HepG2 (cell line): ENCODE results near the gene METTL22. TPM values are rescaled to one million over a fixed set of nuclear protein-coding genes. Genes with fewer than 3 reads are reported as not detected.

ENCODE experiments used
- ATAC-seq: fragments of 200-7000 bp; cut with Tn5 transposase; 3 replicates; pipeline ENCODE4 v1.9.1; 2020; ENCODE audit warnings: mild to moderate bottlenecking, moderate library complexity
- BruUV-seq: library from RNA; stranded (reverse); fragments of 400-500 nt; replicated peaks from 2 replicates; lab custom pipeline; 2021; lab: Mats Ljungman, UMichigan
- CTCF ChIA-PET: fragments of 300-600 bp; formaldehyde crosslinking; extraction: SDS; loops from one replicate; lab custom pipeline; 2021; ENCODE audit warnings: low total read pairs, inconsistent platforms, low intra/inter-chr PET ratio; lab: Yijun Ruan, JAX
- POLR2A ChIA-PET: fragments of 350-600 bp; sonication (Branson Sonifier 250); formaldehyde crosslinking; loops from one replicate; lab custom pipeline; 2020; ENCODE audit warnings: antibody characterized with exemption, inconsistent platforms; lab: Yijun Ruan, JAX
- DNase-seq: peaks from one replicate; pipeline ENCODE4 v3.0.0-alpha.2; 2015; ENCODE audit warnings: low spot score
- FAIRE-seq: peaks from 3 replicates; lab custom pipeline; 2011; peaks lifted over from hg19 to GRCh38; lab: Jason Lieb, UNC
- H2AFZ ChIP-seq: one replicate; pipeline ENCODE4 v1.6.1; 2011; ENCODE audit warnings: low read length, inconsistent platforms
- H3K27ac ChIP-seq: fragments of 300-600 bp; 3 replicates; pipeline ENCODE4 v1.8.0; 2011; ENCODE audit warnings: mixed run types, mild to moderate bottlenecking, mixed read lengths, low read length, inconsistent platforms; ENCODE audit not compliant: insufficient read depth; ENCODE audit errors: extremely low read length
- H3K27me3 ChIP-seq, 2 experiments: fragments of 200-600 bp in 1 of 2; 2 replicates in 1 of 2; 3 replicates in 1 of 2; pipeline versions ENCODE4 v1.6.0 to v1.8.0; 2011; ENCODE audit warnings: low read length in 2 of 2, mild to moderate bottlenecking in 2 of 2, moderate library complexity in 2 of 2, inconsistent platforms in 1 of 2; ENCODE audit not compliant: insufficient read depth in 2 of 2, control insufficient read depth in 1 of 2
- H3K36me3 ChIP-seq, 2 experiments: fragments of 200-600 bp in 1 of 2; replicated peaks in 1 of 2; 2 replicates in 1 of 2; 3 replicates in 1 of 2; pipeline versions ENCODE4 v1.5.1 to v1.8.0; 2011; ENCODE audit warnings: low read length in 2 of 2, inconsistent platforms in 1 of 2; ENCODE audit not compliant: insufficient read depth in 2 of 2, control insufficient read depth in 1 of 2
- H3K4me1 ChIP-seq: 2 replicates; pipeline ENCODE4 v1.5.1; 2012; ENCODE audit warnings: low read length, inconsistent platforms; ENCODE audit not compliant: insufficient read depth
- H3K4me2 ChIP-seq: 2 replicates; pipeline ENCODE4 v1.6.0; 2011; ENCODE audit warnings: low read depth, low read length, inconsistent platforms
- H3K4me3 ChIP-seq, 3 experiments: fragments of 200-600 bp in 1 of 3; sonication (generic), shearing (Covaris generic) in 1 of 3; replicated peaks in 1 of 3; 2 replicates each; pipeline ENCODE4 v1.5.1; 2011 to 2016; ENCODE audit warnings: low read length in 3 of 3, inconsistent platforms in 2 of 3, low read depth in 2 of 3, mild to moderate bottlenecking in 2 of 3, control low read depth in 1 of 3, mixed read lengths in 1 of 3; ENCODE audit not compliant: insufficient read depth in 1 of 3
- H3K79me2 ChIP-seq: one replicate; pipeline ENCODE4 v1.6.1; 2011; ENCODE audit warnings: low read length, inconsistent platforms; ENCODE audit not compliant: insufficient read depth
- H3K9ac ChIP-seq: 2 replicates; pipeline ENCODE4 v1.6.0; 2011; ENCODE audit warnings: mild to moderate bottlenecking, low read depth, low read length, inconsistent platforms; ENCODE audit not compliant: insufficient read depth
- H3K9me3 ChIP-seq: 2 replicates; pipeline ENCODE4 v1.5.1; 2012; ENCODE audit warnings: mild to moderate bottlenecking, low read length
- H4K20me1 ChIP-seq: 2 replicates; pipeline ENCODE4 v1.6.0; 2011; ENCODE audit warnings: inconsistent platforms, mild to moderate bottlenecking, low read length, moderate library complexity; ENCODE audit not compliant: insufficient read depth
- ARID4A ChIP-seq: sonication (generic); formaldehyde crosslinking; IDR thresholded peaks from 2 replicates; pipeline ENCODE4 v1.5.0; 2020; ENCODE audit warnings: mild to moderate bottlenecking, missing genetic modification reagents, borderline replicate concordance
- ELF1 ChIP-seq: sonication (generic); formaldehyde crosslinking; IDR thresholded peaks from 2 replicates; pipeline ENCODE4 v1.4.0; 2020; ENCODE audit warnings: missing genetic modification reagents
- PLRG1 ChIP-seq: fragments of 450-650 bp; conservative IDR thresholded peaks from 2 replicates; pipeline ENCODE4 v1.6.1; 2016
- REL ChIP-seq: sonication (generic); formaldehyde crosslinking; conservative IDR thresholded peaks from 2 replicates; pipeline ENCODE4 v1.8.0; 2022; ENCODE audit warnings: mild to moderate bottlenecking, missing genetic modification reagents, moderate library complexity
- ZBTB40 ChIP-seq, 2 experiments: fragments of 450-650 bp in 1 of 2; sonication (generic) in 1 of 2; formaldehyde crosslinking in 1 of 2; IDR thresholded peaks; 2 replicates each; pipeline versions ENCODE4 v1.6.1 to v1.8.0; 2016 to 2022; ENCODE audit warnings: antibody characterized with exemption in 1 of 2, mild to moderate bottlenecking in 1 of 2, missing genetic modification reagents in 1 of 2
- ZNF121 ChIP-seq: sonication (generic); formaldehyde crosslinking; IDR thresholded peaks from 2 replicates; pipeline ENCODE4 v1.5.0; 2020; ENCODE audit warnings: mild to moderate bottlenecking, missing genetic modification reagents
- ZNF17 ChIP-seq: sonication (generic); formaldehyde crosslinking; IDR thresholded peaks from 2 replicates; pipeline ENCODE4 v1.5.0; 2020; ENCODE audit warnings: mild to moderate bottlenecking, missing genetic modification reagents
- ZNF460 ChIP-seq: sonication (generic); formaldehyde crosslinking; IDR thresholded peaks from 2 replicates; pipeline ENCODE4 v1.5.1; 2020; ENCODE audit warnings: missing genetic modification reagents, mild to moderate bottlenecking, borderline replicate concordance
- ZNF75D ChIP-seq: sonication (generic); formaldehyde crosslinking; IDR thresholded peaks from 2 replicates; pipeline ENCODE4 v1.8.1; 2023; ENCODE audit warnings: missing genetic modification reagents, mild to moderate bottlenecking, borderline replicate concordance
- ZNF768 ChIP-seq: sonication (generic); formaldehyde crosslinking; IDR thresholded peaks from 2 replicates; pipeline ENCODE4 v1.4.0; 2020; ENCODE audit warnings: missing genetic modification reagents
- WGBS: methylation state at CpG from one replicate; pipeline ENCODE4 v1.1.6; 2017; ENCODE audit warnings: low lambda C conversion rate; 5-methylcytosine and 5-hydroxymethylcytosine counted together
- in situ Hi-C: cut with HindIII; loops from 2 replicates; pipeline ENCODE4 v1.10.0; 2017; ENCODE audit warnings: low pct_unique_long_range_greater_than_20kb; ENCODE audit not compliant: extremely low pct_ligation_motif_present
- intact Hi-C: fragments of 100-400 bp; cut with micrococcal nuclease; formaldehyde crosslinking; loops from one replicate; pipeline ENCODE4 v1.10.0; 2022; ENCODE audit not compliant: unreplicated experiment
- polyA plus RNA-seq, 8 experiments: library from polyadenylated mRNA; depleted of rRNA in 3 of 8; stranded (reverse) in 7 of 8; unstranded in 1 of 8; fragments of >200 nt; fragmentation: Illumina TruSeq in 4 of 8; extraction: Trizol in 4 of 8; gene quantifications; 2 replicates each; pipeline versions ENCODE4 v1.2.1 to v1.2.3, GENCODE V29; 2011 to 2016; ENCODE audit warnings: low read depth in 4 of 8, missing spikeins in 1 of 8, mixed read lengths in 1 of 8; ENCODE audit not compliant: insufficient read depth in 1 of 8
- total RNA-seq, 5 experiments: library from RNA; depleted of rRNA; stranded (reverse); fragments of >200 nt; fragmentation: Illumina TruSeq; extraction: Trizol; gene quantifications; 2 replicates each; pipeline ENCODE4 v1.2.3, GENCODE V29; 2016; ENCODE audit warnings: low read depth in 1 of 5

Gene METTL22
- total and polyA plus RNA-seq, 2 of the 13 experiments (the other 11 are each of a cell fraction or from before 2014, with no cell fraction given): 36.2 to 94.8 TPM

- 3% methylated on average over 6 of the region's 6 CpGs for WGBS
- H3K36me3 ChIP-seq: no peaks in the 10 kb centered on the region
- no peaks in the 10 kb centered on the region for H4K20me1 ChIP-seq
- in situ Hi-C loops: no loop called here
- ChIA-PET POLR2A (no interaction called here), CTCF (interaction anchor here (2.2 kb wide), 1 partner anchor 14 kb away, joined by 5 read pairs; no protein-coding TSS in a partner anchor)
- no TSS peak for BruUV-seq
- H3K79me2 ChIP-seq: no peaks in the 10 kb centered on the region
- FAIRE-seq: no peak
- no peaks in the 10 kb centered on the region for H3K9me3 ChIP-seq
- peak; percentile 31 for ATAC-seq
- DNase-seq: no peak
- H3K27me3 ChIP-seq: peaks cover 3 to 19% of the 10 kb centered on the region in 2 experiments; a peak in 3 of 5 replicates
- peaks cover 26% of the 10 kb centered on the region for H3K4me1 ChIP-seq
- peak overlapping the region; percentile 7 for H2AFZ ChIP-seq
- H3K27ac ChIP-seq: no peak overlapping the region
- H3K9ac ChIP-seq: no peak overlapping the region
- H3K4me2 ChIP-seq: peak overlapping the region; percentile 2; the same call in 1 of the 2 replicates
- no peak overlapping the region for H3K4me3 ChIP-seq
- intact Hi-C loops: no loop called here
- TF ChIP-seq REL: no peak
- TF ChIP-seq ZNF75D (CRISPR knock-in tag): no peak
- TF ChIP-seq ELF1 (CRISPR knock-in tag): 0 out of 2 replicates have a peak, but pooled peaks have one; percentile 22
- no peak for TF ChIP-seq ZNF768 (CRISPR knock-in tag)
- TF ChIP-seq ZNF17 (CRISPR knock-in tag): no peak
- TF ChIP-seq ZNF121 (CRISPR knock-in tag): no peak
- TF ChIP-seq PLRG1: no peak
- 0 out of 2 replicates have a peak, but pooled peaks have one; percentile 23 for TF ChIP-seq ARID4A (CRISPR knock-in tag)
- no peak for TF ChIP-seq ZBTB40 (IDR thresholded peaks at IDR 0.05)
- 0 out of 2 replicates have a peak, but pooled peaks have one; percentile 26 for TF ChIP-seq ZBTB40 (CRISPR knock-in tag; IDR thresholded peaks at IDR 0.05)
- no peak for TF ChIP-seq ZNF460 (CRISPR knock-in tag)
These were observed 39.5 kb upstream of the METTL22 start for GRCh38 chr16:8581831-8582580.
